Measurements from ENCODE around the gene PDE11A. TPM values are rescaled to one million over a fixed set of nuclear protein-coding genes. Genes with fewer than 3 reads are reported as not detected.

The PDE11A gene
- total RNA-seq, 1 experiment from 2014 or later, result 0.43 TPM

DNA sequence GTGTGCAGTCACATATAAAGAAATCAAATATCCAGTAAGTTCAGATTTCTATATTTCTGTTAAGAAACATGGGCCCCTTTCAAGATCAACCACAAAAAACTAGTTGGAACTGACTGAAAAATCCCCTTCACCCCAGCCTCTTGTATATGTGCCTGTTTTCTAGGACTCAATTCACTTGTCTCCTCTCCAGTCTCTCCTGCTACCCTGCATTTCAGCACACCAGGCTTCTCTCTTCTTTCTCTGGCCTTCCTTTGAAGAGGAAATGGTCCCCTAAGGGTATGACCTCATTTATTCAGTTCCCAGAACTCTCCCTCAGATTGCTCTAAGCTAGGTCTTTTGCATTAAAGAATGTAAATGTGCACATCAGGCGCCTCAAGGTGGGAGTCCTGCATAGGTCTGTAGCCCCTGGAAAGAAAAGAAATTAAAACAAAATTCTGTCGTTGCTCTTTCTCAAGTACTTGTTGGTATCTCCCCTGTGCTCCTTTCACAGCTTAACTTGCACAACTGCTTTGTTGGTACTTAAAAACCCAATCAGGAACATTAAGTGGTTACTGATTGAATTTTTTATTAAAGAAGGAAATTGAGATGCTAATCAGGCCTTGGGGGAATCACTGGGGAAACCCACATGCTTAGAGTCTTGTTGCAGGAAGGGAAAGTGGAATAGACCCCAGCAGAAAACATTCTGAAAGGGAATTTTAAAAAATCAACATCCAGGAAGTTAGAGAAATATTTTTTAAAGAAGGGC is 401.6 kb downstream of the PDE11A start:
- Histone ChIP-seq H3K9me3 (replicated peaks) (no peaks in the 10 kb centered on the region), H3K4me1 (peaks cover 78% of the 10 kb centered on the region), H3K4me3 (no peak overlapping the region), H3K27ac (peak overlapping the region; percentile 88), H3K36me3 (no peaks in the 10 kb centered on the region), H3K27me3 (no peaks in the 10 kb centered on the region)
- DNase-seq, result peak; percentile 33 to 74

- H3K9me3 ChIP-seq (replicated peaks), result no peaks in the 10 kb centered on the region
- 0 out of 2 replicates have a peak overlapping the region, but pooled peaks have one; percentile 3 for H3K4me3 ChIP-seq
- peak; percentile 89 to 96 for DNase-seq
- H3K27ac ChIP-seq, result peak overlapping the region; percentile 88
- peaks cover 71% of the 10 kb centered on the region for H3K4me1 ChIP-seq
- no peaks in the 10 kb centered on the region for H3K36me3 ChIP-seq
- H3K27me3 ChIP-seq, result no peaks in the 10 kb centered on the region
Measured at GRCh38 chr2:177669625-177670330, 402.8 kb downstream of the PDE11A start.

DNA sequence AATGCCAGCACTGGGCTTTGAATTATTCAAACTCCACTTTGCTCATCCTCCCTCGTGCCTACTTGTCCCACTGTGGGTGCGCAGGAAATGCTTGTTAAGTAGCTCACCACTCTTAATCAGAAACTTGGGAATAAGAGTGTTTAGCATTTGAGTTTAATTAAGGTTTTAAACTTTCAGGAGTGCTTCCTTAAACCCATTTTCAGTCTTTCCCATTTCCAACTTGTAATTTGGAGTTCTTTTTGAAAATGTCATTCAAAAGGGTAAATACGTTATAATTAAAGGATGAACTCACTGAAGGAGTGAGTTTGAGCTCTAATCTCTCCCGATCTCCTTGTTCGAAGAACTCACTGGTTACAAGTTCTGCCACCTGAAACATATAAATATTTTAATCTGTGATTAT is 403.4 kb downstream of the PDE11A start:
- Histone ChIP-seq H3K27me3 (no peaks in the 10 kb centered on the region), H3K9me3 (replicated peaks) (no peaks in the 10 kb centered on the region), H3K27ac (peak overlapping the region; percentile 88), H3K36me3 (no peaks in the 10 kb centered on the region), H3K4me1 (peaks cover 71% of the 10 kb centered on the region), H3K4me3 (no peak overlapping the region)
- peak in 1 of 2 experiments; percentile 15 for DNase-seq

DNA sequence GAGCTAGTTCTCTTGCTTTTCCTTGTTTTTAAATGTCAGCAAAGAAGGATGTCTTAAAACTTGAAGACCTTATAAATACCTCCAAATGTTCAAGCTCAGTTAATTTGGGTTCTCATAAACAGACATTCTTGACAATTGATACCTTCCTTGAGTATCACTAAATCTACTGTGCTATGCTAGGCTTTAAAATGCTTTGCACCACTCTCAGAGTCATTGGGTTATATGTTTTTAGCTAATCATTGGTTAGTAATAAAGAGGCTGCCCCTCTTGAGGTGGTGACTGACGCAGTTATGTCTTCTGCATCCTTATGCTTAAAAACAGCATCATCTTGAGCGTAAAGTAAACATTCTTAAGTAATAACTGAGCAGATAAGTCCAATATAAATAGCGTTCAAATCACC is 404.0 kb downstream of the PDE11A start:
- Histone ChIP-seq H3K27me3 (no peaks in the 10 kb centered on the region), H3K36me3 (no peaks in the 10 kb centered on the region), H3K4me3 (no peak overlapping the region), H3K9me3 (replicated peaks) (no peaks in the 10 kb centered on the region), H3K27ac (no peak overlapping the region), H3K4me1 (peaks cover 71% of the 10 kb centered on the region)
- peak in 1 of 2 experiments; percentile 12 for DNase-seq

- H3K27me3 ChIP-seq, result no peaks in the 10 kb centered on the region
- DNase-seq, result peak; percentile 39 to 63
- H3K4me3 ChIP-seq, result no peak overlapping the region
- H3K4me1 ChIP-seq, result peaks cover 67% of the 10 kb centered on the region
- no peak overlapping the region for H3K27ac ChIP-seq
- no peaks in the 10 kb centered on the region for H3K9me3 ChIP-seq (replicated peaks)
- no peaks in the 10 kb centered on the region for H3K36me3 ChIP-seq
Measured at GRCh38 chr2:177667626-177668025, 405.0 kb downstream of the PDE11A start.

DNA sequence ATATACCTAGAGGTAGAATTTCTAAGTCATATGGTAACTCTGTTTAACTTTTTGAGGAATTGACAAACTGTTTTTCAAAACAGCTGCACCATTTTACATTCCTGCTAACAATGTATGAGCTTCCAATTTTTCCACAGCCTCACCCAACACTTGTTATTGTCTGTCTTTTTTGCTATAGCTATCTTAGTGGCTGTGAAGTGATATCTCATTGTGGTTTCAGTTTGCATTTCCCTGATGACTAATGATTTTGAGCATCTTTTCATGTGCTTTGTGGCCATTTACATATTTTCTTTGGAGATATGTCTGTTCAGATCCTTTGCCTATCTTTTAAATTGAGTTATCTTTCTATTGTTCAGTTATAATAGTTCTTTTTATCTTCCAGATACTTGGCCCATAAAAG is 406.2 kb downstream of the PDE11A start:
- H3K4me1 ChIP-seq, result peaks cover 55% of the 10 kb centered on the region
- DNase-seq, result peak; percentile 60 to 89
- peak overlapping the region; percentile 42 for H3K27ac ChIP-seq
- no peaks in the 10 kb centered on the region for H3K36me3 ChIP-seq
- H3K9me3 ChIP-seq (replicated peaks), result no peaks in the 10 kb centered on the region
- no peaks in the 10 kb centered on the region for H3K27me3 ChIP-seq
- H3K4me3 ChIP-seq, result no peak overlapping the region

- no peak overlapping the region for H3K4me3 ChIP-seq
- peak overlapping the region; percentile 42 for H3K27ac ChIP-seq
- H3K4me1 ChIP-seq, result peaks cover 50% of the 10 kb centered on the region
- DNase-seq, result no peak
- H3K9me3 ChIP-seq (replicated peaks), result no peaks in the 10 kb centered on the region
- no peaks in the 10 kb centered on the region for H3K36me3 ChIP-seq
- H3K27me3 ChIP-seq, result no peaks in the 10 kb centered on the region
Measured at GRCh38 chr2:177665948-177666347, 406.6 kb downstream of the PDE11A start.

DNA sequence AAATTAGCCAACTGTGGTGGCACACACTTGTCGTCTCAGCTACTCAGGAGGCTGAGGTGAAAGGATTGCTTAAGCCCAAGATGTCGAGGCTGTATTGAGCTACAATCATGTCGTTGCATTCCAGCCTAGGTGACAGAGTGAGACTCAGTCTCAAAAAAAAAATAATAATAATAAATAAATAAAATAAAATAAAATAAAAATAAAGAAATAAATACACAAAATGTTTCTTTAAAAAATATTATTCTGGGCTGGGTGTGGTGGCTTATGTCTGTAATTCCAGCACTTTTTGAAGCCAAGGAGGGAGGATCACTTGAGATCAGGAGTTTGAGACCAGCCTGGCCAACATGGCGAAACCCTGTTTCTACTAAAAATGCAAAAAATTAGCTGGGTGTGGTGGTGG is 407.2 kb downstream of the PDE11A start:
- no peak overlapping the region for H3K27ac ChIP-seq
- peaks cover 44% of the 10 kb centered on the region for H3K4me1 ChIP-seq
- no peak for DNase-seq
- H3K4me3 ChIP-seq, result no peak overlapping the region
- no peaks in the 10 kb centered on the region for H3K36me3 ChIP-seq
- H3K27me3 ChIP-seq, result no peaks in the 10 kb centered on the region
- H3K9me3 ChIP-seq (replicated peaks), result no peaks in the 10 kb centered on the region

DNA sequence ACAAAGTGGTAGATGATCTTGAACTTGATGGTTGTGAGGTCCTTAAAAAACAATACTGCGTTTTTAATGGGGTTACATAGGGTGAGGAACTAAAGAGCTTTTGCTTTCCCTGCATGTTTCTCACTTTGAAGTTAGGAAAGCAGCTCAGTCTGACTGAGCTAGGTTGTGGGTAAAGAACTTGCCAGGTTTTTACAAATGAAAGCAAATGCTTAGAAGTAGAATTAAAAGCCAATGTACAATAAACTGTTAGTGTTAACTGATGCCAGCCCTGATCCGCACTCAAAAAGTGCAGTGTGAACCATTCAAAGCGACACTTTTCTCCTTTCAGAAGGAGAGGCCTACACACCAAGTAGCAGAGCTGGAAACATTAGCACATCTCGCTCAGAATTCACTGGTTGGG is 409.7 kb downstream of the PDE11A start:
- Histone ChIP-seq H3K36me3 (no peaks in the 10 kb centered on the region), H3K27me3 (no peaks in the 10 kb centered on the region), H3K27ac (no peak overlapping the region), H3K4me3 (no peak overlapping the region), H3K4me1 (peaks cover 22% of the 10 kb centered on the region), H3K9me3 (replicated peaks) (no peaks in the 10 kb centered on the region)
- DNase-seq, result no peak

DNA sequence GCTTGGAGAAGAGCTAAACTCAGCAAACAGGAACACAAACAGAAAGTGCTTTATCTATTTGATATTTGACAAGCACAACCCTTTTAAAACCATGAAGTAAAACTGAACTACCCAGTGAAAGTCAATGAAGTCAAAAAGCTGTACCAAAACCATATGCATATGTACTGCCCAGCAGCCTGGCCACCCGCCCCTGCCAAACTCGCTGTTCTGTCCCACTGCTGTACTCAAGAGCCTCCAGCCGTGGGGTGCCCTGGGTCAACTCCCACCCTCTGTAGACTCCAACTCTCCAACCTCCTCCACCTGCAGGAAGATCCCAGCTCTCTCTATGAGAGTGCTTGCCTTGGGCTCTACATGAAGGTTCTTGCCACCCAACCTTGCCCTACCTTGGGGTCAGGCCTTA is 411.8 kb downstream of the PDE11A start:
- no peak overlapping the region for H3K27ac ChIP-seq
- no peaks in the 10 kb centered on the region for H3K36me3 ChIP-seq
- no peaks in the 10 kb centered on the region; the same call in 1 of the 2 replicates for H3K4me1 ChIP-seq
- DNase-seq, result no peak
- no peaks in the 10 kb centered on the region for H3K27me3 ChIP-seq
- no peak overlapping the region for H3K4me3 ChIP-seq
- H3K9me3 ChIP-seq (replicated peaks), result no peaks in the 10 kb centered on the region

- no peak overlapping the region for H3K27ac ChIP-seq
- no peak for DNase-seq
- H3K4me3 ChIP-seq, result no peak overlapping the region
- no peaks in the 10 kb centered on the region for H3K9me3 ChIP-seq (replicated peaks)
- H3K27me3 ChIP-seq, result no peaks in the 10 kb centered on the region
- H3K36me3 ChIP-seq, result no peaks in the 10 kb centered on the region
- no peaks in the 10 kb centered on the region for H3K4me1 ChIP-seq
Measured at GRCh38 chr2:177658309-177658708, 414.3 kb downstream of the PDE11A start.

GRCh38 chr2:177651833-177652232 is 420.7 kb downstream of the PDE11A start:
- H3K27me3 ChIP-seq, result no peaks in the 10 kb centered on the region
- no peaks in the 10 kb centered on the region for H3K9me3 ChIP-seq (replicated peaks)
- no peak overlapping the region for H3K4me3 ChIP-seq
- no peak for DNase-seq
- H3K4me1 ChIP-seq, result no peaks in the 10 kb centered on the region
- no peaks in the 10 kb centered on the region for H3K36me3 ChIP-seq
- H3K27ac ChIP-seq, result no peak overlapping the region

DNA sequence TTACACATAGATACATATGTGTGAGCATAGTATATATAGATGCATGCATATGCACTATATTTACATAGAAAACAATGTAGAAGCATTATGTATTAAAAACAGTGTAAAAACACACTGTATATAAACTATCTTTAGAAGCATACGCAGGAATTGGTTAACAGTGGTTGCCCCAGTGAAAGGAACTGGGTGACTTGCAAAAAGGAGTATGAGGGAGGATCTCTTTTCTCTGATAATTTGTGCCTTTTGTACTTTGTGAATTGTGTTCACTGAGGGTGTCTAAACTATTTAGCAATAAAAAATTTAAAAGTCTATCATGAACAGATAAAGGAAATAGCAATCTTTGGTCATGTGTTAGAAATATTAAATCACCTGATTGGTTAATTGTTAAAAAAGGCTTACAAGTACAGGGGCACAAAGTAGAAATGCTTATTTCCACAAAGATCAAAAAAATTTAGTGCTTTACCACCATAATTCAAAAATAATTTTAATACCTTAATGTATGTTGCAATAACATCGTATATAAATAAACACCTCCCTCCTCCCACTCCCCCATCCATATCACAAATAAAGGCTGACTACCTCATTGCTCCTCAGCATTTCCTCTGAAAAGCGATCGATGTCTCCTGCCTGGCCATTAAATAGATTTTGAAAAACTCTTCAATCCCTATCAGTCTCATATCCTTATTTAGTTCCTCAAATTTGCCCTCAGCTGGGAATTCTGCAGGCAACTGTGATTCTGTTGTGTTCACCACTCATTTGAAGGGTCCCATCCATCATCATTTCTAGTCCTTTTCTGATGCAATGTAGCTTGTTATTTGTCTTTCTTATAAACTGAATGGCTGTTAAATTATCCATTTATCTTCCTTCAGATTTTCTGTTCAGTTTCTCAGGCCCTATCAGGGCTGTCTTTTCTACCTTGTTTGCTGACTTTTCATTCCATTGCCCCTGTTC is 422.7 kb downstream of the PDE11A start:
- no peaks in the 10 kb centered on the region for H3K4me1 ChIP-seq
- H3K36me3 ChIP-seq, result no peaks in the 10 kb centered on the region
- DNase-seq, result no peak
- no peaks in the 10 kb centered on the region for H3K27me3 ChIP-seq
- H3K4me3 ChIP-seq, result no peak overlapping the region
- no peaks in the 10 kb centered on the region for H3K9me3 ChIP-seq (replicated peaks)
- H3K27ac ChIP-seq, result no peak overlapping the region

- Histone ChIP-seq H3K27me3 (no peaks in the 10 kb centered on the region), H3K9me3 (replicated peaks) (no peaks in the 10 kb centered on the region), H3K4me3 (no peak overlapping the region), H3K27ac (no peak overlapping the region), H3K4me1 (no peaks in the 10 kb centered on the region), H3K36me3 (no peaks in the 10 kb centered on the region)
- no peak for DNase-seq
Measured at GRCh38 chr2:177646791-177647190, 425.8 kb downstream of the PDE11A start.

DNA sequence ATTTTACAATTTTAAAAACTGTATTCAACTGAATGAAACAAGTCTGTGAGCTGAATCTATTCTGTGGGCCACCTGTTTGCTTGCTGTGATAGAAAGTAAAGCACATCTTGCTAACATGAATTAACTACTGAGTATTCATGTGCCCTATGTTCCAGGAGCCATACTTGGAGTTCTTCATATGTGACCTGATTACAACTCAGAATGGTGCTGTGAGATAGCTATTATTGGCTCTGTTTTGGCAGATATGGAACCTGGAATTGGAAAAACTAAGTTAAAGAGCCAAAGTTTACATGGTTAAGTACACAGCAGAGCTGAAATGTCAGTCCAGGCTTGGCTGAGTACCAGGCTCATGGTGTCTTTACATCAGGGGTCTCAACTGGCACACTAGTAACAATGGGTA is 426.3 kb downstream of the PDE11A start:
- Histone ChIP-seq H3K4me3 (no peak overlapping the region), H3K4me1 (no peaks in the 10 kb centered on the region), H3K27me3 (no peaks in the 10 kb centered on the region), H3K36me3 (no peaks in the 10 kb centered on the region), H3K27ac (no peak overlapping the region), H3K9me3 (replicated peaks) (no peaks in the 10 kb centered on the region)
- no peak for DNase-seq
